WTC11 (cell line): ENCODE measurements around the gene EPM2AIP1.

Source experiments
- CTCF ChIP-seq: fragments of 200-600 bp; IDR thresholded peaks from 2 replicates; pipeline ENCODE4 v1.8.0; 2022; ENCODE audit warnings: antibody characterized with exemption
- FOXP1 ChIP-seq: sonication (generic); formaldehyde crosslinking; IDR thresholded peaks from 2 replicates; pipeline ENCODE4 v1.8.0; 2022; ENCODE audit warnings: missing genetic modification reagents, mild to moderate bottlenecking, moderate library complexity, borderline replicate concordance
- JAZF1 ChIP-seq: fragments of 250-450 bp; sonication (Bioruptor Pico); IDR thresholded peaks from 2 replicates; pipeline ENCODE4 v1.9.0; 2021; ENCODE audit warnings: moderate library complexity, mild to moderate bottlenecking, inconsistent platforms
- NR2C2 ChIP-seq: sonication (generic); formaldehyde crosslinking; IDR thresholded peaks from 2 replicates; pipeline ENCODE4 v1.8.0; 2022; ENCODE audit warnings: mild to moderate bottlenecking, missing genetic modification reagents
- PREB ChIP-seq: sonication (generic); formaldehyde crosslinking; IDR thresholded peaks from 2 replicates; pipeline ENCODE4 v1.8.1; 2022; ENCODE audit warnings: mild to moderate bottlenecking, missing genetic modification reagents, moderate library complexity, borderline replicate concordance
- ZBTB43 ChIP-seq: sonication (generic); formaldehyde crosslinking; IDR thresholded peaks from 2 replicates; pipeline ENCODE4 v1.8.1; 2023; ENCODE audit warnings: mild to moderate bottlenecking, missing genetic modification reagents

GRCh38 chr3:37026851-37027250 lies 33.9 kb upstream of the EPM2AIP1 start:
- no peak for TF ChIP-seq PREB (CRISPR knock-in tag)
- no peak for TF ChIP-seq CTCF
- TF ChIP-seq FOXP1 (CRISPR knock-in tag) = no peak
- no peak for TF ChIP-seq NR2C2 (CRISPR knock-in tag)
- TF ChIP-seq ZBTB43 (CRISPR knock-in tag) = no peak
- no peak for TF ChIP-seq JAZF1 (CRISPR knock-in tag)
